DMS53 treated with DMSO at 0.1 percent for 48 hours (cell line): ENCODE data around the gene LSMEM2.
A peak's percentile ranks its signal among the peaks of the same experiment; 100 is the strongest.

Source experiments
- DNase-seq: peaks from one replicate; lab custom pipeline; 2025; ENCODE audit not compliant: unreplicated experiment; lab: John Stamatoyannopoulos, UW

The LSMEM2 gene

DNA sequence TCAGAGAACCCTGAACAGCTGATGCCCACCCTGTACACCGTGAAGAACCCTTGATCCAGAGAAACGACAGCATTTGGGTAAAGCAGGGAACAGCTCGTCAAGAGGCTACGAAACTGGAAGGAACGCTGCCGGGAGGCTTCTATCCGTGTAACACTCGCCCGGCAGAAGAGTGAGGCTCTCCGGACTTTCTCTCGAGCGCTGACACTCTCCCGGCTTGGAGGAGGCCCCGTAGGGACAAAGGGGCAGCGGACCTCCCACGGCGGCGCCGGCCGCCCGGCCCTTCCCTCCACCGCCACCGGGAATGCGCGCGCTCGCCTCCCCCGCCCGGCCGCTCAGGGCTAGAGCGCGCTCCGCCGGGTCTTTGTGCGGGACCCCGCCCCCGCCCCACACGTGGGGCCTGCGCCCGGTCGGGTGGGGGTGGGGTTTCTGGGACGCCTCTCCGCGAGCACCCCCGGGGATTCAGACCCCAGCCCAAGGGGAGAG lies 42.0 kb downstream of the LSMEM2 start:
- DNase-seq: no peak

DNA sequence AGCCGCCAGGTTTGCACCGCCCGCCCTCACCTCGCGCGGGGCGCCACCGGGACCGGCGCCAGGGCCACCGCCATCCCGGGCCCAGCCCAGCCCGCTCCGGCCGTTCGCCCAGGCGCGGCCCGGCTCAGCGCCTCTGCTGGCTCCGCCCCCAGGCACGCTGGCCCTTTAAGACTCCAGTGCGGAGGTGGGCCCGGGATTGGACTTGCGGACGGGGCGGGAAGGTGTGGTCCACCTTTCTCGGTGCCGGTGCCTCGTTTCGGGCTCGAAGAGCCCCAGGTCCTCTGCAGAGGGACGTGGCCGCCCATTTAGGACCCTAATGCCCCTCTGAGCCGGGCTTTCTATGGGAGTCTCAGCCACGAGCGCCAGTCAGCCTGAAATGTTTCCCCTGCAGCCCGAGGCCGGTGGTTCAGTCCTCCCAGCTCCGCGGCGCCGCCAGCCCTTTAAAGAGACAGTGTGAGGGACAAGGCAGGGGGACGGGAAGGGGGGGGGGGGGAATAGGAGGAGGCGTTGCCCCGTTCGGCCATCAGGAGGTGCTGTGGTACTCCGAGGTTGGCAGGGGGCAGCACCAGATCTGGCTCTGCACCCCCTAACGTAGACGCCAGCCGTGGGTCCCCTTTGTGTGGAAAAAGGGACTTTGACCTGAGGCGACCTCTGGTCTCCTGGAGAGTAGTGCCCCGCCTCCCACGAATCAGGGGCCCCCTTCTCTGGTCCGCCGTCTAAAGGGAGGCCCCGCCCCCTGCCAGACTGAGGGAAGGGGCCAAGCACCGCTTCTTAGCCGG lies 42.6 kb downstream of the LSMEM2 start:
- DNase-seq: peak; percentile 44

DNA sequence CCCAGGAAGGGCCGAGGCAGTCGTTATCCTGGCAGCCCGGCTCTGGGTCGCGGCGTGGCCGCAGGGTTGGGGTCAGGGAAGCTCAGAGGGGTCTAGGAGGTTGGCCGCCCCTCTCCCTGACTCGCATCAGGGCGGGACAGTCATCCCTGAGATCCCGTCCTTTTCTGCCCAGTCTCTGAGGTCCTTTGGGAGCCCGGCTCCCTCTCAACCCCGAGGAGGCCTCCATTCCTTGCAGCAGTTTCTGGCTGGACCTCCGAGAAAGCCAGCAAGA lies 43.2 kb downstream of the LSMEM2 start:
- DNase-seq: no peak

GRCh38 chr3:50322386-50323091 lies 43.7 kb downstream of the LSMEM2 start, which contains the start of gene HYAL2:
HYAL2 (minus strand) TSS chr3:50322745; CDS start chr3:50320489, 2,256 bp downstream.
- DNase-seq: no peak

- DNase-seq: no peak
Measured at GRCh38 chr3:50323092-50323600, 44.3 kb downstream of the LSMEM2 start.

- no peak for DNase-seq
Measured at GRCh38 chr3:50323614-50324199, 44.8 kb downstream of the LSMEM2 start.

- no peak for DNase-seq
Measured at GRCh38 chr3:50324351-50325112, 45.6 kb downstream of the LSMEM2 start.

DNA sequence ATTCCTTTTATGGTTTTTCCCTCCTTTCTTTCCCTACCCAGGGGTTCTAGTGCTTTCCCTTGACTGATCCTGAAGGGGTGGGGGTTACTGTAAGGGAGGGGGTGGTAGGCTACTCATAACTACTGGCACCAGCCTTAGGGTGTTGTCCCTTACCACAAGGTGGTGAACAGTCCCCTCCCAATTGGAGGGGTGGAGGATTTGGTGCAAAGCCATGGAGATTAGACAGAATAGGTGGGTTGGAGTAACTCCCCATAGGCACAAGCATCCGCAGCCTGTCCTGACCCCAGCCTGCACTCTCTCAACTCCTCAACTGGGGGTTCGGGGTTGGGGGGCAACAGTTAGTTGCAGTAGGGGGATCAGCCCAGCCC lies 46.2 kb downstream of the LSMEM2 start:
- DNase-seq: no peak

- no peak for DNase-seq
Measured at GRCh38 chr3:50325497-50326181, 46.8 kb downstream of the LSMEM2 start.

- DNase-seq: no peak
Measured at GRCh38 chr3:50326182-50326541, 47.3 kb downstream of the LSMEM2 start.

- no peak for DNase-seq
Measured at GRCh38 chr3:50327129-50327528, 48.2 kb downstream of the LSMEM2 start.

GRCh38 chr3:50327943-50328691 lies 49.2 kb downstream of the LSMEM2 start, which contains the start of gene TUSC2:
TUSC2 (minus strand) TSS chr3:50328223; CDS start chr3:50328099, 124 bp downstream.
- peak; percentile 56 for DNase-seq

DNA sequence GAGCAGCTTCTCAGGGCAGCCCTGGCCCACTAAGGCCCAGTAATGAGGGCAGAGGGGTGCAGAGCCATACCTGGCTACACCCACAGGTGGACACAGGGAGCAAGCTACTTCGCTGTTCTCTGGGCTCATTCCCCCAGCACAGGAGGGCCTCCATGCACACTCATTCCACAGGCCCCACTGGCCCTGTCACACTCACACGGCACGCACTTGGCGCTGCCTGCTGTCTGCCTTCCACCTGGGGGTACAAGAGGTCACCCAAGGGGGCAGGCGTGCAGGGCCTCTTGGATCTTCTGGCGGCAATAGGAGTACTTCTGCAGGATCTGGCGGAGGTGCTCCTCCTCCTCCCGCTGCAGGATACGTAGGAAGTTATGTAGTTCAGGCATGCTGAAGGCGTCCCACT lies 51.4 kb downstream of the LSMEM2 start:
- DNase-seq: no peak

DNA sequence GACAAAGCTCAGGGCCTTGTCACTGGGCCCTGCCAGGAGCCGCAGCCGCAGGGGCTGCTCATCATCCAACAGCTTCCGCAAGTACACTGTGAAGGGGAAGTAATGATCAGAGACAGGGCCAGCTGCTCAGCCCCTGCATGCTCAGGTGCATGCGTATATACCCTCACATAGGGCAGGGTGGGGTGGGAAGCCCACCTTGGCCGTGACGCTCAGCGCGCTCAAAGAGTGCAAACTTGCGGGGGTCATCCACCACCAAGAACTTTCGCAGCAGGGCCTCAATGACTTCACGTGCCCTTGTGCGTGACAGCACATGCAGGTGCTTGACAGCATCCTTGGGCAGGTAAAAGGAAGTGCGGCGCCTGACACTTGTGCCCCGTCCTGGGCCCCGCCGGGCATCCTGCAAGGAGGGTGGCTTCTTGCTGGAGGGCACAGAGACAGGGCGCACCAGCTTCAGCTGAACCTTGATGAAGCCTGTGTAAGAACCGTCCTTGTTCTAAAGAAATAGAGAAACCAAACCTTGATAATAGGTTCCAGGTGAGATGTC lies 52.5 kb downstream of the LSMEM2 start:
- DNase-seq: no peak

DNA sequence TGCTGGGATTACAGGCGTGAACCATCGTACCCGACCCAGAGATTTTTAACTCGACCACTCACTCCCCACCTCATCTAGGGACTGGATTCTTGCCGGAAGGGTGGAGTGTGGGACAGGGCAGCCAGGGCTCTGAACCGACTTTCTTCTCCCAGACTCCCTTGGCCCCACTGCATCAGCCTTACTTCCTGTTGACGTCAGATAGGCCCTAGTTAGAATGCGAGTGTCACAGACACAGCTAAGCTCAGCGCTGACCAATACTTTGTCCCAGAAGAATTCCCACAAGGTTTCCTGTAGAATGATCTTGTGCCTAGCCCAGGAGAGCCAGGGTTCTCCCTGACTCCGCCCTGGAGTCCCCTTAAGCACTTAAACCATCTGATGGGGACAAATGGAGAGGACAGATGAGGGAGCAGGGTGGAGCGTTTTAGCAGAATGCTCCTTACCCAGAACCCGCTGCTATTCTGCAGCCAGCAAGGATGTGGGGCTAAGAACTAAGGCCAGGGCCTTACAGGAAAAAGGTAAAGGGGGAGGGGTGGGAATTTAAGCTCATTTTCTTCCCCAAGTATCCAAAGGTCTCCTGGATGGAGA lies 54.9 kb downstream of the LSMEM2 start:
- DNase-seq: no peak

DNA sequence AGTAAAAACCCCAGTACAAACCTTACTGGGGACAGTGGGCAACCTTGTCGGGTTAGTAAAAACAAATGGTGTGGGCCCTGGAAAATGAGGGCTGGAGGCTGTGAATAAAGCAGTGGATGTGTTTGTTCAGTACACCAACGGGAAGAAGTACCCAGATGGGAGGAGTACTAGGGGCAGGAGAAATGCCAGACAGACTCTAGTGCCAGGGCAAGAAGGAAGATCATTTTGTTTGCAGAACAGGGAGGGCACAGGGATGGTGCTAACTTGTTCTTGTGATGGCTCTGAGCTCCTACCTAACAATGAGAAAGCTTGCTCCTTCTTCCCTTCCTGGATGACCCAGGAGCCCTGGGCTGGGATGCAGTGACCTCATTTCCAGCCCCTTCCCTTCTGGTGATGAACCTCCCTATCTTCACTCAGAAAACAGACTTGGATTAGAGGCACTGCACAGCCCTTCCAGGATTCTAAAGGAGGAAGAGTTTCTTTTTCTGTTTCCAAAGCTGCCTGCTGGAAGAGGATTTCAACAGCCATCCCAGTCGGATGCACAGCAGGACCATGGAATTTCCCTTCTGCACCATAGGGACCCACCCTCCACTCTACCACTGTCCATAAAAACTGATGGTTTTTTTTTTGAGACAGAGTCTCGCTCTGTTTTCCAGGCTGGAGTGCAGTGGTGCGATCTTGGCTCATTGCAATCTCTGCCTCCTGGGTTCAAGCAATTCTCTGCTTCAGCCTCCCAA lies 55.6 kb downstream of the LSMEM2 start:
- no peak for DNase-seq

GRCh38 chr3:50336452-50337174 lies 57.7 kb downstream of the LSMEM2 start:
- DNase-seq: no peak
